H1 (cell line): ENCODE measurements around the gene RTEL1. TPM values are rescaled to one million over a fixed set of nuclear protein-coding genes. Genes with fewer than 3 reads are reported as not detected.

Experiments used
- CTCF ChIA-PET: fragments of 300-600 bp; sonication (Branson Sonifier 250); formaldehyde crosslinking; loops from one replicate; lab custom pipeline; 2021; ENCODE audit not compliant: partially characterized antibody; lab: Charles Lee
- POLR2A ChIA-PET: fragments of 300-600 bp; sonication (Branson Sonifier 250); formaldehyde crosslinking; loops from one replicate; lab custom pipeline; 2021; ENCODE audit warnings: inconsistent platforms; ENCODE audit not compliant: partially characterized antibody; lab: Charles Lee
- DNase-seq, 2 experiments: peaks; one replicate each; pipeline versions ENCODE4 v3.0.0 to v3.0.0-alpha.2; 2010 to 2022; ENCODE audit warnings: low spot score in 2 of 2, low read depth in 1 of 2, mixed read lengths in 1 of 2
- FAIRE-seq: peaks from 2 replicates; lab custom pipeline; 2011; peaks lifted over from hg19 to GRCh38; lab: Jason Lieb, UNC
- H2AFZ ChIP-seq: 2 replicates; pipeline ENCODE4 v1.8.1; 2012; ENCODE audit warnings: low read length, inconsistent platforms
- H2AK5ac ChIP-seq: 2 replicates; pipeline ENCODE4 v1.6.1; 2013; ENCODE audit warnings: low read depth, low read length
- H2BK120ac ChIP-seq: replicated peaks from 2 replicates; pipeline ENCODE3; 2013; ENCODE audit warnings: low read depth, low read length, inconsistent platforms
- H2BK12ac ChIP-seq: 2 replicates; pipeline ENCODE4 v1.6.1; 2013; ENCODE audit warnings: low read depth, low read length
- H2BK15ac ChIP-seq: 2 replicates; pipeline ENCODE4 v1.6.1; 2013; ENCODE audit warnings: low read length
- H2BK20ac ChIP-seq: 2 replicates; pipeline ENCODE4 v1.6.1; 2013; ENCODE audit warnings: low read length
- H2BK5ac ChIP-seq: 2 replicates; pipeline ENCODE4 v1.6.1; 2013; ENCODE audit warnings: low read depth, low read length
- H3K14ac ChIP-seq: 2 replicates; pipeline ENCODE4 v1.6.1; 2013; ENCODE audit warnings: inconsistent platforms; ENCODE audit not compliant: insufficient read length
- H3K18ac ChIP-seq: 2 replicates; pipeline ENCODE4 v1.6.1; 2013; ENCODE audit warnings: low read length; ENCODE audit errors: extremely low read depth
- H3K23ac ChIP-seq: 2 replicates; pipeline ENCODE4 v1.6.1; 2013; ENCODE audit warnings: inconsistent platforms; ENCODE audit not compliant: insufficient read length
- H3K23me2 ChIP-seq: 2 replicates; pipeline ENCODE4 v1.6.1; 2013; ENCODE audit warnings: low read depth, low read length
- H3K27ac ChIP-seq: 2 replicates; pipeline ENCODE4 v1.6.1; 2011; ENCODE audit warnings: low read depth, low read length, inconsistent platforms
- H3K27me3 ChIP-seq, 4 experiments: replicated peaks in 1 of 4; 1 replicate in 1 of 4; 2 replicates in 3 of 4; pipeline versions ENCODE4 v1.6.1 to v1.8.1; 2011 to 2013; ENCODE audit warnings: low read length in 3 of 4, mild to moderate bottlenecking in 3 of 4, inconsistent platforms in 2 of 4, mixed read lengths in 2 of 4, moderate library complexity in 1 of 4; ENCODE audit not compliant: control insufficient read depth in 3 of 4, insufficient read depth in 3 of 4; ENCODE audit errors: extremely low read depth in 1 of 4
- H3K36me3 ChIP-seq, 4 experiments: 2 replicates each; pipeline versions ENCODE4 v1.6.1 to v1.8.1; 2011 to 2013; ENCODE audit warnings: mild to moderate bottlenecking in 4 of 4, low read length in 3 of 4, moderate library complexity in 2 of 4, control low read depth in 1 of 4, inconsistent platforms in 1 of 4; ENCODE audit not compliant: insufficient read depth in 4 of 4, control insufficient read depth in 2 of 4
- H3K4ac ChIP-seq: replicated peaks from 2 replicates; pipeline ENCODE3; 2013; ENCODE audit warnings: low read length, low read depth, mixed read lengths, inconsistent platforms; ENCODE audit not compliant: insufficient read length
- H3K4me1 ChIP-seq, 4 experiments: replicated peaks in 1 of 4; 1 replicate in 1 of 4; 2 replicates in 3 of 4; pipeline versions ENCODE4 v1.6.1 to v1.8.1; 2011 to 2013; ENCODE audit warnings: low read length in 3 of 4, inconsistent platforms in 2 of 4, mixed read lengths in 1 of 4; ENCODE audit not compliant: insufficient read depth in 4 of 4, control insufficient read depth in 3 of 4
- H3K4me2 ChIP-seq, 2 experiments: 2 replicates each; pipeline versions ENCODE4 v1.6.1 to v1.8.1; 2011 to 2013; ENCODE audit warnings: low read depth in 2 of 2, low read length in 2 of 2, control low read depth in 1 of 2, inconsistent platforms in 1 of 2, mild to moderate bottlenecking in 1 of 2; ENCODE audit not compliant: insufficient read depth in 1 of 2
- H3K4me3 ChIP-seq, 4 experiments: fragments of 200-600, 300-600 bp in 1 of 4; sonication (generic), shearing (Covaris generic), sonication (Bioruptor Twin) in 1 of 4; 2 replicates each; pipeline versions ENCODE4 v1.5.1 to v1.8.1; 2011 to 2016; ENCODE audit warnings: low read length in 4 of 4, low read depth in 3 of 4, control low read depth in 2 of 4, inconsistent platforms in 2 of 4, mild to moderate bottlenecking in 2 of 4, mixed read lengths in 1 of 4, moderate library complexity in 1 of 4; ENCODE audit not compliant: insufficient read depth in 2 of 4; ENCODE audit errors: extremely low read depth in 1 of 4
- H3K56ac ChIP-seq: replicated peaks from 2 replicates; pipeline ENCODE3; 2013; ENCODE audit warnings: low read depth, mild to moderate bottlenecking, mixed read lengths, low read length, inconsistent platforms; ENCODE audit not compliant: insufficient read length
- H3K79me1 ChIP-seq: 2 replicates; pipeline ENCODE4 v1.6.1; 2013; ENCODE audit warnings: low read depth, low read length, control low read depth
- H3K79me2 ChIP-seq, 2 experiments: 2 replicates each; pipeline versions ENCODE4 v1.6.1 to v1.8.1; 2012 to 2013; ENCODE audit warnings: low read length in 2 of 2, mild to moderate bottlenecking in 2 of 2, inconsistent platforms in 1 of 2; ENCODE audit not compliant: insufficient read depth in 2 of 2, control insufficient read depth in 1 of 2
- H3K9ac ChIP-seq, 4 experiments: replicated peaks in 1 of 4; 1 replicate in 1 of 4; 2 replicates in 3 of 4; pipeline versions ENCODE4 v1.6.1 to v1.8.1; 2011 to 2013; ENCODE audit warnings: low read depth in 3 of 4, low read length in 3 of 4, control low read depth in 2 of 4, mild to moderate bottlenecking in 2 of 4, moderate library complexity in 2 of 4, inconsistent platforms in 1 of 4; ENCODE audit errors: extremely low read depth in 1 of 4
- H3K9me3 ChIP-seq, 2 experiments: 2 replicates each; pipeline versions ENCODE4 v1.6.1 to v1.8.1; 2012 to 2013; ENCODE audit warnings: mild to moderate bottlenecking in 2 of 2, moderate library complexity in 2 of 2, control low read depth in 1 of 2, inconsistent platforms in 1 of 2, low read depth in 1 of 2, low read length in 1 of 2, mixed read lengths in 1 of 2; ENCODE audit not compliant: insufficient read depth in 2 of 2
- H4K20me1 ChIP-seq, 2 experiments: replicated peaks in 1 of 2; 2 replicates each; pipeline versions ENCODE3 to v1.8.1; 2011 to 2013; ENCODE audit warnings: inconsistent platforms in 2 of 2, low read length in 2 of 2, mild to moderate bottlenecking in 1 of 2; ENCODE audit not compliant: insufficient read depth in 2 of 2, control insufficient read depth in 1 of 2
- H4K5ac ChIP-seq: 2 replicates; pipeline ENCODE4 v1.6.1; 2013; ENCODE audit warnings: low read length, low read depth, mixed read lengths, inconsistent platforms; ENCODE audit not compliant: insufficient read length
- H4K8ac ChIP-seq: 2 replicates; pipeline ENCODE4 v1.8.0; 2013; ENCODE audit warnings: mild to moderate bottlenecking, moderate library complexity, low read length, inconsistent platforms; ENCODE audit not compliant: insufficient read depth; ENCODE audit errors: extremely low read depth
- H4K91ac ChIP-seq: replicated peaks from 2 replicates; pipeline ENCODE3; 2013; ENCODE audit warnings: low read length, mixed read lengths, inconsistent platforms; ENCODE audit not compliant: insufficient read length
- GABPA ChIP-seq: IDR thresholded peaks from 2 replicates; pipeline ENCODE4 v1.6.1; 2011; ENCODE audit warnings: mild to moderate bottlenecking, low read length, moderate library complexity, borderline replicate concordance; ENCODE audit not compliant: insufficient read depth
- MAFK ChIP-seq: IDR thresholded peaks from 2 replicates; pipeline ENCODE4 v1.6.1; 2012; ENCODE audit warnings: low read depth, mild to moderate bottlenecking, improper control_type of control experiment, low read length
- NANOG ChIP-seq: IDR thresholded peaks from 2 replicates; pipeline ENCODE4 v1.6.1; 2011; ENCODE audit warnings: low read length, low read depth, mild to moderate bottlenecking, inconsistent platforms; ENCODE audit not compliant: insufficient read depth, poor library complexity, severe bottlenecking
- SAP30 ChIP-seq: fragments of 300-600 bp; sonication (generic); IDR thresholded peaks from 2 replicates; pipeline ENCODE4 v1.7.1; 2012; ENCODE audit warnings: low read length, moderate library complexity, mild to moderate bottlenecking, inconsistent platforms; ENCODE audit not compliant: insufficient read depth, insufficient replicate concordance
- WGBS, 2 experiments: shearing (Covaris generic) in 1 of 2; methylation state at CpG; one replicate each; pipeline versions ENCODE4 v1.1.6 to v1.1.7; 2013 to 2015; ENCODE audit warnings: low lambda C conversion rate in 2 of 2, mixed read lengths in 2 of 2, inconsistent platforms in 1 of 2, low coverage in 1 of 2, missing lambda C conversion rate in 1 of 2; ENCODE audit not compliant: insufficient replicate concordance in 2 of 2, insufficient coverage in 1 of 2, insufficient read length in 1 of 2; ENCODE audit errors: extremely low coverage in 1 of 2, missing lambda C conversion rate in 1 of 2; 5-methylcytosine and 5-hydroxymethylcytosine counted together
- polyA plus RNA-seq, 7 experiments: library from polyadenylated mRNA; depleted of rRNA in 3 of 7; stranded (reverse) in 5 of 7; unstranded in 2 of 7; fragments of >200 nt in 5 of 7; fragments of 200-250 nt in 2 of 7; gene quantifications; 1 replicate in 5 of 7; 2 replicates in 1 of 7; 4 replicates in 1 of 7; pipeline versions ENCODE4 v1.2.1 to v1.2.3, GENCODE V29; 2011 to 2013; ENCODE audit warnings: missing spikeins in 2 of 7, mixed read lengths in 2 of 7
- total RNA-seq: library from RNA; stranded (reverse); fragmentation: NEBNext Ultra II Directional; extraction: Animal tissue kit (Norgen Biotek cat#: 25700); gene quantifications from 2 replicates; pipeline ENCODE4 v1.2.1, GENCODE V29; 2021

RTEL1 gene
- total and polyA plus RNA-seq, 2 of the 8 experiments (the other 6 are each of a cell fraction or from before 2014, with no cell fraction given): 16.2 to 37.1 TPM

DNA sequence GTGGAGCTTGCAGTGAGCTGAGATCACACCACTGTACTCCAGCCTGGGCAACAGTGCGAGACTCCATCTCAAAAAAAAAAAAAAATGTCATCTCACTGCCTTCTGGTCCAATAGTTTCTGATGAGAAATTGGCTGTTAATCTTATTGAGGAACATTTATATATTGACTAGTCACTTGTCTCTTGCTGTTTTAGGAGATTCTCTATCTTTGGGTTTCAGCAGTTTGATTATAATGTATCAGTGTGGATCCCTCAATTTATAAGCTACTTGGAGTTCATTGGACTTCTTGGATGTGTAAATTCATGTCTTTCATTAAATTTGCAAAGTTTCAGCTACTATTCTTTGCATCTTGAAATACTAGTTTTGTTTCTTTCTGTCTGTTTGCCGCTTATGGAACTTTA is 60.9 kb downstream of the RTEL1 start:
- no peak for TF ChIP-seq MAFK
- no peak for TF ChIP-seq GABPA
- no peak for TF ChIP-seq SAP30
- no peak for TF ChIP-seq NANOG
- TF ChIP-seq, all 59 proteins: peak for 0
- Histone ChIP-seq H4K5ac (no peak overlapping the region), H3K27me3 (no peaks in the 10 kb centered on the region), H3K4me2 (no peak overlapping the region), H2AFZ (no peak overlapping the region), H2BK15ac (no peak overlapping the region), H4K91ac (no peak overlapping the region), H3K9ac (no peak overlapping the region), H3K4me3 (no peak overlapping the region), H3K4me1 (no peaks in the 10 kb centered on the region), H3K4ac (no peak overlapping the region), H2BK120ac (no peak overlapping the region), H3K18ac (no peak overlapping the region), H2AK5ac (no peak overlapping the region), H2BK5ac (no peak overlapping the region), H3K14ac (no peak overlapping the region), H3K23me2 (no peaks in the 10 kb centered on the region), H2BK12ac (no peak overlapping the region), H3K9me3 (no peaks in the 10 kb centered on the region), H3K79me1 (peaks cover 3% of the 10 kb centered on the region; the same call in 1 of the 2 replicates), H4K8ac (no peak overlapping the region), H3K79me2 (peaks cover 0 to 43% of the 10 kb centered on the region in 2 experiments; a peak in 2 of 4 replicates), H3K23ac (no peak overlapping the region), H3K56ac (no peak overlapping the region), H2BK20ac (no peak overlapping the region), H4K20me1 (peaks cover 0 to 3% of the 10 kb centered on the region in 2 experiments), H3K27ac (no peak overlapping the region), H3K36me3 (peaks cover 0 to 9% (median 2%) of the 10 kb centered on the region in 4 experiments; a peak in 4 of 8 replicates)
- DNase-seq: no peak
- FAIRE-seq: no peak
- POLR2A ChIA-PET: interaction anchor here (0.6 to 2.2 kb wide), 5 partner anchors 11 to 173 kb away, joined by 3 to 5 read pairs (median 4); partner anchors contain the start of genes ARFRP1, LIME1, SLC2A4RG and ZGPAT
- CTCF ChIA-PET: interaction anchor here (0.7 to 1.4 kb wide), 3 partner anchors 21 to 1458 kb away, joined by 3 read pairs; no protein-coding TSS in a partner anchor
- 83% methylated on average over 1 of the region's 2 CpGs; no CpG with 5 or more reads in 1 of the 2 experiments for WGBS, 2 experiments
